Epithelial cell of esophagus (primary cell): Measurements from ENCODE around the gene SRSF2.
"Not testable (repeated sequence)": the region's sequence is repeated elsewhere in the genome, so short reads cannot be mapped to it uniquely, and the experiment has no call there.

Experiments
- DNase-seq: peaks from one replicate; pipeline ENCODE4 v3.0.0; 2010; ENCODE audit warnings: low read depth
- H3K4me3 ChIP-seq: 2 replicates; pipeline ENCODE4 v1.5.1; 2011; ENCODE audit warnings: mild to moderate bottlenecking, low read length, control low read depth
- CTCF ChIP-seq: IDR thresholded peaks from 2 replicates; pipeline ENCODE4 v1.5.1; 2011; ENCODE audit warnings: low read depth, mild to moderate bottlenecking, low read length, control low read depth, inconsistent platforms; ENCODE audit not compliant: insufficient read depth; ENCODE audit errors: missing control alignments

SRSF2 gene

GRCh38 chr17:76723812-76724211, 13.3 kb downstream of the SRSF2 start:
- TF ChIP-seq CTCF: no peak
- no peak overlapping the region for H3K4me3 ChIP-seq
- DNase-seq: no peak

GRCh38 chr17:76722977-76723376, 14.2 kb downstream of the SRSF2 start:
- H3K4me3 ChIP-seq: not testable (repeated sequence)

GRCh38 chr17:76722279-76722678, 14.9 kb downstream of the SRSF2 start:
- H3K4me3 ChIP-seq: no peak overlapping the region
- DNase-seq: no peak
- no peak for TF ChIP-seq CTCF

More at GRCh38 chr17:76722977-76723376, 14.2 kb downstream of the SRSF2 start:
- not testable (repeated sequence) for DNase-seq

- TF ChIP-seq CTCF: no peak
- DNase-seq: no peak
- H3K4me3 ChIP-seq: no peak overlapping the region
Measured at GRCh38 chr17:76721463-76721862, 15.7 kb downstream of the SRSF2 start.

GRCh38 chr17:76720941-76721340, 16.2 kb downstream of the SRSF2 start:
- no peak overlapping the region for H3K4me3 ChIP-seq
- TF ChIP-seq CTCF: no peak
- DNase-seq: no peak

GRCh38 chr17:76720211-76720610, 16.9 kb downstream of the SRSF2 start:
- no peak for TF ChIP-seq CTCF
- H3K4me3 ChIP-seq: no peak overlapping the region
- no peak for DNase-seq

- no peak for TF ChIP-seq CTCF
- no peak overlapping the region for H3K4me3 ChIP-seq
- DNase-seq: no peak
Measured at GRCh38 chr17:76718516-76718915, 18.6 kb downstream of the SRSF2 start.

- DNase-seq: peak; percentile 64
- H3K4me3 ChIP-seq: no peak overlapping the region
- no peak for TF ChIP-seq CTCF
Measured at GRCh38 chr17:76716839-76717215, 20.3 kb downstream of the SRSF2 start.
